Middle frontal gyrus (tissue), 1 donor: ENCODE data around the gene PGP.

Experiments used
- DNase-seq: peaks from one replicate; pipeline ENCODE4 v3.0.0-alpha.2; 2015; ENCODE audit warnings: low spot score; ENCODE audit errors: extremely low spot score

The PGP gene

DNA sequence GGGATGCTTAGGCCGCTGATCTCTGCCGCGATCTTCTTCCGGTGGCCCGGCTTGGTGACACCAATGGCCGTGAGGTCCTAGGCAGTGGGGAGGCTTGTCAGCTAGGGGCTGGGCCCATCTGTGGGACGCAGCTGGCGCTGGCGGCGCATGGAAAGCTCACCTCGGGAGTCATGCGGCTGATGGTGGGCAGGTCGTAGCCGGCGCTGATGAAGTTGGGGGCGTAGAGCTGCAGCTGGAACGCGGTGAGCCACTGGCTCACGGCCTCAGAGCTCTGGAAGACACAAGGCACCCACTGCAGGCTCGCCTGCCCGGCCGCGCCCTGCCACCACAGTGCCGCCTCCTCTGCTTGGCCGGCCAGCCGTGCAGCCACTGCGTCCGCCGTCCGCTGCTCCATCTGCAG lies 31.0 kb downstream of the PGP start:
- DNase-seq: no peak

DNA sequence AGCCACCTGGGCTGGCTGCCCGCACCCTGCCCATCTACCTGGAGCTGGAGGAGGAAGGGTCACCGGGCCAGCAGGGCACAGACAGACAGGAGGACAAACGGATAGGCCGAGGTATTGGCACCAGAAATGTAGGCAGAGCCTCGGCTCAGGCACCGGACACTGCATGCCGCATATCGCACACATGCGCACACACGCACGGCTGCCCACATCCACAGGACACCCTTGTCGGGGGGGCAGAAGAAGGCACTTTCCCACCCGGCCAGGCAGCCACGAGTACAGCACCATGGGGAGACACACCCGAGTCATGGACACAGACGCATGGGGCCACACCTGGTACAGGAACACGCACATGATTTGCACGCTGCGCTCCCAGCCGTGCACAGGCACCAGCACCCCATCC lies 32.7 kb downstream of the PGP start:
- DNase-seq: no peak

DNA sequence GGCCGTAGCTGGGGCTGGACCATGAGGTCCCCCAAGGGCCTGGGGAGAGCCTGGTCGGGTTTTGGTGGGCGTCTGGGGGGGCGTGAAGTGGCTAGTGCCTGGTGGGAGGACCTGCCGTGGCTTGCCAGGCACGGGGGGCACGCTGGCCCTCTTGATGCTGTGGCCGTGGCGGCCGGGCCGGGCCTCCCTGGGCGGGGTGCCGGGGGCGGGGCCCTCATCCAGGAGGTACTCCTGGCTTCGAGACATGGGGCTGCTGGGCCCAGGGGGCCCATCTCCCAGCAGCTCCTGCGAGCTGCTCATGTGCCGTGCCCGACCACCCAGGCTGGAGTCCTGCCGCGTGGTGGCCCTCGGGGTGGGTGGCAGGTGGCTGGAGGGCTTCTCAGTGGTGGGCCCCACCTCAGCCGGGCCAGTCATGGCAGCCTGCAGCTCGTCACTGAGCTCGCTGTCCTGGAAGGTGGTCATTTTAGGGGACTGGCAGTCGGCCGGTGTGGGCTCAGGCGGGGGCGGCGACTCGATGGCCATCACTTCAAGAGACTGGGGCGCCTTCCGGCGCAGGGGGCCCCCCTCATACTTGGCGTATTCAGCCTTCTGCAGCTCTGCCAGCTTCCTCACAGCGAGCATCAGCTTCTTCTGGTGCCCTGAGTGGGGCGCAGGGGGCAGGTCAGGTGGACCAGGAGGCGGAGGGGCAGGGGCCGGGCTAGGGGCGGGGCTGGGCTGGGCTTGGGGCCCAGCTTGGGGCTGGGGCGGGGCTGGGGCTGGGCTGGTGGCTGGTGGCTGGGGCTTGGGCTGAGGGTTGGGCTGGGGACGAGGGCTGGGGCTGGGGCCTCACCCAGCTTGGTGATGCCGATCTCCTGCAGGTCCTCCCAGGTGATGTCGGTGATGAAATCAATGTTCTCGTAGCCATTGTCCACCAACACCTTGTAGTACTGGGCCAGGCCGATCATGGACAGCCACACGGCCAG lies 33.4 kb downstream of the PGP start:
- no peak for DNase-seq

DNA sequence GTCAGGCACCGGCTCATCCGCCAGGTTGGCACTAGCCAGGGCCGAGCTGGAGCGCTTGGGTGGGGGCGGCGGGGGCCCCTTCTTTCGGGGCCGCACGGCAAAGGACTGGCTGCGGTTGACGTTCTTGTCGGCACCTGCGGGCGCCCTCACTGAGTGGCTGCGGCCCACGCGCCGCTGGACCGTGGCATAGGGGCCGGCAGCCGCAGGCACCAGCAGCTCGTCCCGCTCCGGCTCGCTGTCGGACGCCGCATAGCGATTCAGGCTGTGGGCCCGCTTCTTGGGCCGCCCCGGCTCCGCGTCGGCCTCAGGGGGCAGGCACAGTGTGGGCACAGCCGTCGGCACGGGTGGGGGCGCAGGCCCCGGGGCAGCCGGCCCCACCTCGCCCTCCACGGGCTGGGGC lies 34.2 kb downstream of the PGP start:
- DNase-seq: no peak

DNA sequence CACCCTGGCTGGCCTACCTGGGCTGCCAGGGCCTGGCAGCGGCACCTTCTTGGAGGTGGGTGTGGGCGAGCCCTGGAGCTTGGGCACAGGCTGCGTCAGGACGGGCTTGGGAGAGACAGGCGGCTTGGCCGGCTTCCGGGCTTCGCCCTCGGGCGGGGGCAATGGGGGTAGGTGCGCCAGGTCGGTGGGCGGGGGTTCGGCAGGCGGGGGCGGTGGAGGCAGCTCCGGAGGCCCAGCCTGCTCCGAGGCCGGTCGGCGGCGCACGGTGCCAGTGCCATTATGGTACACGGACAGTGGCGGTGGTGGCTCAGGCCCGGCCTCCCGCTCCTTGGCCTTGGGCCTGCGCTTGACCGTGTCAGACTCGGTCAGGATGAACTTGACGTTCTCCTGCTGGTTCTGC lies 35.1 kb downstream of the PGP start:
- no peak for DNase-seq

DNA sequence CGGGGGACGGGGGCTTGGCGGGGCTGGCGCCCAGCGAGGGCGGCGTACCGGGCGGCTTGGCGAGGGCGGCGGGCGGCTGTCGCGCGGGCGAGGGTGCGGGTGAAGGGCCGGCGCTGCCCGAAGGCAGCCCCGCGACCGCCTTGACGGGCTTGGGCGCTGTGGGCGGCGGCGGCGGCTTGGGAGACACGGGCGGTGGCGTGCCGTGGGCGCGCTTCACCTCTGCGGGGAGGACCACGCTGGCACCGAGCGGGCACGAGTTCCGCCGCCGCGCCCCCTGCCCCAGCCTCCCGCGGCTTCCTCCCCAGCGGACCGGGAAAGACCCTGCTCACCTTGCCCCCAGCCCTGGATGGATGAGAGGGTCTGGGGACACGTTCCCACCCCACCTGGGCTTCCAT lies 35.5 kb downstream of the PGP start:
- DNase-seq: no peak

DNA sequence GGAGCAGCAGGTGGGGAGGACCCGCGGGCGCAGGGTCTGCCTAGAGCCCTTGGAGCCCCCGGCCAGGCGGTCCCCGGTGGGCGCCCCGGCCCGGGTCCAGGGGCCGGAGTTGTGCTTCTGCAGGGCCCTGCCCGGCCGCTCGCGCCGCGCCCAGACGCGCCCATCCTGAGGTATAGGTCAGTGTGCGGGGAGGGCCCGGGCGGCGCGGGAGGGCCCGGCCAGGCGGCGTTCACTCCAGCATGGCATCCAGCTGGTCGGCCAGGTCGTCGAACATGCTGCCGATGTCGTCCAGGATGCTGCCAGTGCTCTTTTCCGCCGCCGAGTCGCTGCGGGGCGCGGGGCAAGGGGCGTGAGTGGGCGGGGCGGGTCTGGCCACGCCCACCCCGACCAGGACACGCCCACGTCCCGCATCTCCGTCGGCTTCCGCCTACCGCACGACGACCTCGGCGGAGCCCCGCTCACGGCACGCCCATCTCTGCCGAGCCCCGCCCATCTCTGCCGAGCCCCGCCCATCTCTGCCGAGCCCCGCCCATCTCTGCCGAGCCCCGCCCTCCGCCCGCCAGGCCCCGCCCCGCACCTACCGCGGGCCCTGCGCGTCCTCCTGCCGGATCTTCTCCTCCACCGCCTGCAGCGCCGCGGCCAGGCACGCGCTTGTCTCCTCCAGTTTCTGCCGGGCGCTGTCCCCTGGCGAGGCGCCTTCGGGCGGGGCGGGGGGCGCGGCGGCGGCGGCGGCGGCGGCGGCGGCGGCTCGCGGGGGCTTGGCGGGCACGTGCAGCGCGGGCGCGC lies 36.1 kb downstream of the PGP start:
- DNase-seq: no peak

DNA sequence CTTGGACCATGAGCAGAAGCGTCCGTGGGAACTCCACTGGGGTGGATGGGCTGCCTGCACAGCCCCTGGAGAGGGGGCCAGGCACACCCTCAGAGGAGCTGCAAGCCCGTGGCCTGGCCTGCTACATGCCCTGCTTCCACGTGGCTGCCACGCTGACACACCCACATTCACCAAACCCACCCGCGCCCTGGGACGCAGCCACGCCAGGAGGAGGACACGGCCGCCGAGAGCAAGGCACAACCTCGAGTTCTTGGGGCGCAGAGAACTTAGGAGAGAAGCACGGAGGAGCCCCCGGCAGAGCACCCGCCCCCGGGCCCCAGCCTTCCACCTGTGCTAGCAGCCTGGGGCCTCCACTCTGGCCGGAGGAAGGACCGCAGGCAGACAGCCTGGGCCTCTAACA lies 37.1 kb downstream of the PGP start:
- DNase-seq: no peak

DNA sequence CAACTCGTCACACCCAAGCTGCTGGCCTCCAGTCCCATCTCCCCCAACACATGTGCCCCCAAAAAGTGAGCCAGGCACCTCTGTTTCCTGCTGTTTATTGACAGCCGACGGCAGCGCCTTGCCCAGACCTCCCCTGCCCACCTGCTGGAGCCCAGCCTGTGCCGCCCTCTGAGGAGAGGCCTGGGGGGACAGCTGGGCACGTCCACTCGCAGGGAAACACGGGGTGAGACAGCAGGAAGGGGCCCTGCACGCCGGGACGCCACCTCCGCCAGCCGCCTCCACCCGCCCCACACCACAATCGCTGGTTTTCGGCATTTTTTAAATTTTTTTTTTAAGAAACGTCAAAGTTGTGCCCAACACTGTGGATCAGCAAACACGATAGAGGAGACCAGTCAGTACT lies 37.5 kb downstream of the PGP start:
- no peak for DNase-seq

DNA sequence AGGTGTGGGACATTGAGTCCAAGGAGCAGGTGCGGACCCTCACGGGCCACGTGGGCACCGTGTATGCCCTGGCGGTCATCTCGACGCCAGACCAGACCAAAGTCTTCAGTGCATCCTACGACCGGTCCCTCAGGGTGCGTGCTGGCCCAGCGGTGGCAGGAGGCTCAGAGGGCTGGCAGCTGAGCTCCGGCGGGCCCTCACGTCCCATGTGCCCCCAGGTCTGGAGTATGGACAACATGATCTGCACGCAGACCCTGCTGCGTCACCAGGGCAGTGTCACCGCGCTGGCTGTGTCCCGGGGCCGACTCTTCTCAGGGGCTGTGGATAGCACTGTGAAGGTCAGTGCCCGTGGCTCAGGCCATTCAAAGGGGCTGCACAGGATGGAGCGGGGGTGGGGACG lies 38.6 kb downstream of the PGP start:
- no peak for DNase-seq

DNA sequence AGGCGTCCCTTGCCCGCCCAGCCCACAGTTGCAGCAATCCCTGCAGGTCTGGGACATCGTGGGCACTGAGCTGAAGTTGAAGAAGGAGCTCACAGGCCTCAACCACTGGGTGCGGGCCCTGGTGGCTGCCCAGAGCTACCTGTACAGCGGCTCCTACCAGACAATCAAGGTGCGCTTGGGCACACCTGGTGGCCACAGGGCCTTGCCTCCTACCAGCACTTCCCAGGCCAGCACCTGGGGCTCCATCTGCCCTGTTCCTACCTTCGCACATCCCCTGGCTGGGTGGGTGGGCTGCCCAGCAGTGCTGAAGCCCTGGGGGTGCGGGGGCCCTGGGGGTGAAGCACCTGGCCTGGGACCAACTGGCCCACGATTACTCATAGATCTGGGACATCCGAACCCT lies 39.2 kb downstream of the PGP start:
- no peak for DNase-seq

DNA sequence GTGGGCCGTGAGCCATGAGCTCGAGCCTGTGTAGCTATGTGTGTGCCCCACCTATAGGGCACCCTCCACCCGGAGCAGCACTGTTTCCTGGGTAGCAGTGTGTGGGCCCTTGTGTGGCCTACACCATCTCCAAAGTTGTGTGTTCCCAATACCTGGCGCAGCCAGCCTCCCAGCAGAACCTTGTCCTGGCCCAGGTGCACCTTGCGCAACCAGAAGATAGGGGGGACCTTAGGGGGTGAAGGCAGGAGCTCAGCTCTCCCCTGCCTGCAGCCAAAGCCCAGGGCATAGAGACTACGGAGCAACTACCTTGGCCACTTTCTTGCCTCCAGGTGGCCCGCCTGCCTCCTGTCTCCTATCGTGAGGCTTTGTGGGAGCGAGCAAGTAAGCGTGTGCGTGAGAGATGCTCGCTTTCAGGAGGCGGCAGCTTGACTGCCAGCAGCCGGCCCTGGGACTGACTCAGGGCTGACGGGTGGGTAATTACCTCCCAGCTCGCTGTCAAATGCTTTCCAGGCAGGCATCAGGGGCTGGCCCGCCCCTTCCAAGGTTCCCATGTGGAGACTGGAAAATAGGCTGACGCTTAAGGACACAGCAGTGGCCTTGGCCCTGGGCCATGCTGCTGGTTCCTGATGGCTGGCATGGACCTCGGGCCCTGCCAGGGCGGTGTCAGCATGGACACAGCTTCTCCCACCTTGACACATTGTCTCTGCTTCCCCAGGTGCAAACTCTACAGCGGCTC lies 40.1 kb downstream of the PGP start:
- DNase-seq: no peak

DNA sequence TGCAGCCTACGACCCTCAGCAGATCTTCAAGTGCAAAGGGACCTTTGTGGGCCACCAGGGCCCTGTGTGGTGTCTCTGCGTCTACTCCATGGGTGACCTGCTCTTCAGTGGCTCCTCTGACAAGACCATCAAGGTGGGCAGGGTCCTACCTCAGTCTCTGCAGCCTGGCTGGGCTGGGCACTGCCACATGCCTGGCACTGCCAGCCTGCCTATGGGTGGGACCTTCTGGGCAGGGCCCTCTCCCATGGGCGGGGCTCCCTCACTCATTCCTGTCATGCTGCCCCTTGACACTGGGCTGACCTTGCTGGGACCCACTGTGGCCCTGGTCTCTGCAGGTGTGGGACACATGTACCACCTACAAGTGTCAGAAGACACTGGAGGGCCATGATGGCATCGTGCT lies 40.7 kb downstream of the PGP start:
- no peak for DNase-seq

DNA sequence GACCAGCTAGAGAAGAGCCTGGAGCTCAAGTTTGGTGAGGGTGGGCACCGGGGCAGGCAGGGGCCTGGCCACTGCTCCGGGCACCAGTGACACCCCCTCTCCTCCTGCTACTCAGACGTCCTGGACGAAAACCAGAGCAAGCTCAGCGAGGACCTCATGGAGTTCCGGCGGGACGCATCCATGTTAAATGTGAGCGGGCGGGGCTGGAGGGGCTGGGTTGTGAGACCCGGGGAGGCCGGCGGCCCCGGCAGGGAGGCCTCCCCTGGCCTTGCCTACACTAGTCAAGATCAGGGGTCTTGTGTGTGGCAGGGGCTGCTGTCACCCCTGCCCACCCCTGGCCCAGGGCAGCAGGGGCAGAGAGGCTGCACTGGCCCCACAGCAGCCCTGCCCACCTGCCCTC lies 41.3 kb downstream of the PGP start:
- no peak for DNase-seq

DNA sequence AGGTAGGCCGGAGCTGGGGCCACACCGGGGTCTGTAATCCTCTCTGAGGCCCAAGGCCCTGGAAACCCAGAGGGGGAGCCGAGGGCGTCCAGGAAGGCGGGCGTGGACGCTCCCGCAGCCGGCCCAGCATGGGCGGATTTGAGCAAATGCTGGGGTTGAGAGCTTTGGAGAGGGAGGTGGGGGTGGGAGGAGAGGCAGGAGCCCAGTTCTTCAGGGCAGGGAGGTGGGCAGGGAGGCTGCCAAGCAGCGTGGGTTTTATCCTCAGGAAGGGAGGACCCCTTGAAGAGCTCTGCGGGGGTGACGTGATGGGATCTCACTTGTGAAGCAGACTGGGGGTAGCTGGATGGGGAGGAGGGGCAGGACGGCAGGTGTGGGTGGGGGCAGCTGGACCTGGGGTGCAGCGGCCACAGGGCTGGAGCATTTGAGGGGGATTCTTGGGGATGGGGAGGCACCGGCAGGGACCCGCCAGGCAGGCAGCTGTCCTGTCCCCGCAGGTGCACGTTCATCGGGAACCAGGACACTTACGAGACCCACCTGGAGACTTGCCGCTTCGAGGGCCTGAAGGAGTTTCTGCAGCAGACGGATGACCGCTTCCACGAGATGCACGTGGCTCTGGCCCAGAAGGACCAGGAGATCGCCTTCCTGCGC lies 41.8 kb downstream of the PGP start:
- DNase-seq: no peak

DNA sequence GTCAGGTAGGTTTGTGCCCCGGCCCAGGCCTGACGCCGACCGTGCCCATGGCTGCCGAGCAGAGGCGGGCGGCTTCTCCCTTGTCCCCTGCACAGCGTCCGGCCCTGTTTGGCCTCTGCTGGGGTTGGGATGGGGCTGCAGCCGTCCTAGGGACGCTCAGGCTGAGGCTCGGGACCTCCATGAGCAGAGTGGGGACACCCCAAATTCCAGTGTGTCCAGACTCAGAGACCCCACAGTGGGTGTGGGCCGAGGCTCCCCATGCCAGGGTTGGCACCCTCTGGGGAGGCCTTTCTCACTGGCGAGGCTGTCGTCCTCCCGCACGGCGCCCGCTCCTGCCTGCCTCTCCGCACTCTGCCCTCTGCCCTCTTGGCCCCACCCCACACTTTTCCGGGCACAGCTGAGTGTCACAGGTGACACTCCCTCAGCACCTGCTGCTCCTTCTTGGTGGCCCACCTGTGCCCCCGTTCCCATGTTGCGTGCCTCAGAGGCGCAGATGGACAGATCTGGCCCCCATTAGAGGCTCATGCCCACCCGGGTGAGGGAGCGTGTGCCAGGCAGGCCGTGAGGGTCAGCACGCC lies 43.0 kb downstream of the PGP start:
- no peak for DNase-seq

DNA sequence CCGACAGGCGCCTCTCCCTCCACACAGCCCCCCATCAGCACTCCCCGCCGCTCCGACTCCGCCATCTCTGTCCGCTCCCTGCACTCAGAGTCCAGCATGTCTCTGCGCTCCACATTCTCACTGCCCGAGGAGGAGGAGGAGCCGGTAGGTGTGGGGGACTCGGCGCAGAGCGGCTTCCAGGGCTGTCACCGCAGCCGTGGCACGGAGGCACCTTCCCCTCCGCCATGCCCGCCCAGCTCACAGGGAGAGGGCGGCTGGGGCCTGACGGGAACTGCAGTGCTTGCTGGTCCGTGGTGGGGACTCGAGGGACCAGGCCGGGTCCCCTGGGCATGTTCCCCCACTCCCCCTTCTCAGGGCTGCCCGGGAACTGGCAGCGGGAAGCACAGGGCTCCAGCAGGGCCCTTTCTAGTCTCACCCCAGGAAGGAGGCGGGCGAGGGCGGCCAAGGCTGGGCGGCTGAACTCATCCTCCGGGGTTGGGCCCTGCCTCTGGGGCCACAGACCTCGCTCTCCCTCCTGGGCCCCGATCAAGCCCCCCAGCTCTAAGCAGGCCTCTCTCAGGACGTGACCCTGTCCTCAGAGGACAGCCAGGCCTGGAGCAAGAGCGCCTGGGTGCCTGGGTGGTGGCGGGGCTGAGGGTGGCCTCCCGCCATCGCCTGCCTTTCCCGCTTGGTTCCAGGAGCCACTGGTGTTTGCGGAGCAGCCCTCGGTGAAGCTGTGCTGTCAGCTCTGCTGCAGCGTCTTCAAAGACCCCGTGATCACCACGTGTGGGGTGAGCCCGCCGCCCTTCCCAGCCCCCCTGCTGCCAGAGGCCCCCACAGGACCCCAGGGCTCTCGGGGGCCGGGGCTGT lies 43.8 kb downstream of the PGP start:
- no peak for DNase-seq

DNA sequence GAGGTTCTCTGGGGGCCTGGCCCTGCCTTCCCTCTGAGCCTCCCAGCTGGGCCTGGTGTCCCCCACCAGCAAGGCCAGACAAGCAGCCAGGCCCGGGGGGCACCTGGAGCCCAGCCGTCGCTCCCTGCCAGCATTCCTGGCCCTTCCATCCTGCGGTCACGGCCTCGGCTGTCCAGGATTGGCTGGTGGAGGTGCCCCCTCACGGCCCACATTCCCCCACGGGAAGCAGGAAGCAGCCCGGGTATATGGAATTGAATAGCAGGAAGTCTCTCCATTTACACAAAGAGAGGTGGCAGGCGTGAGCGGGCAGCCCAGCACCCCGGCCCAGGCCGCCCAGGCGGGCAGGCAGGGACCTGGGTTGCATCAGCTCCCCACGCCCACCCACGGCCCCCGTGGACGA lies 44.6 kb downstream of the PGP start:
- no peak for DNase-seq

DNA sequence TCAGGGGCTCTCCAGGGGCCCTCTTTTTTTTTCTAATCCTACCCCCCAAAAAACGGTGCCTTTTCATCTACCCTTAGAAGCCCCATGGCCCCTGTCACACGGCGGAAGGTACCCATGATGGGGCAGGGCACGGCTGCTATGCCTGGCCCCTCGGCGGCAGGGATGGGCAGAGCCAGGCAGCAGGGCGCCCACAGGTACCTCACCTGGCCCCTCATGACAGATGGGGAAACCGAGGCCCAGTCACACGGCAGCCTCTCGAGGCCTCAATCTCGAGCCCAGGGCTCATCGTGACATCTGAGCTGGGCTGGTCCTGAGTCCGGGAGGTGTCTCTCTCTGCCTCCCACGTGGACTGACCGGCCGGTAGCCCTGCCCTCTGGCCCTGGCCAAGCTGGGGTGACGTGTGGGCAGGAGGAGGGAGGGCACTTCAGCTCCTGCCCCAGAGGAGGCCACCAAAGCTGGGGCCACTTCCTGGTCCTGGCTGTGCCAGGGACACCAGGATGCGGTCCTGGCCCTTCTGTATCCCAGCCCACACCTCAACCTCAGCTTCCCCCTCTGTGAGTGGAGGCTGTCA lies 47.5 kb downstream of the PGP start:
- no peak for DNase-seq
